Stimulated activated CD8-positive, alpha-beta memory T cell treated with anti-CD3 and anti-CD28 coated beads, Interleukin-7, amount 100 ng/mL, for 48 hours (primary cell): ENCODE results near the gene LDB3.

Source experiments
- DNase-seq, 2 donors: peaks; one replicate each; pipeline ENCODE4 v3.0.0-alpha.2; 2020; ENCODE audit warnings: low read depth in 1 of 2; ENCODE audit errors: extremely low read depth in 1 of 2

The LDB3 gene

GRCh38 chr10:86651021-86651471 lies 17.3 kb upstream of the LDB3 start:
- no peak for DNase-seq

DNA sequence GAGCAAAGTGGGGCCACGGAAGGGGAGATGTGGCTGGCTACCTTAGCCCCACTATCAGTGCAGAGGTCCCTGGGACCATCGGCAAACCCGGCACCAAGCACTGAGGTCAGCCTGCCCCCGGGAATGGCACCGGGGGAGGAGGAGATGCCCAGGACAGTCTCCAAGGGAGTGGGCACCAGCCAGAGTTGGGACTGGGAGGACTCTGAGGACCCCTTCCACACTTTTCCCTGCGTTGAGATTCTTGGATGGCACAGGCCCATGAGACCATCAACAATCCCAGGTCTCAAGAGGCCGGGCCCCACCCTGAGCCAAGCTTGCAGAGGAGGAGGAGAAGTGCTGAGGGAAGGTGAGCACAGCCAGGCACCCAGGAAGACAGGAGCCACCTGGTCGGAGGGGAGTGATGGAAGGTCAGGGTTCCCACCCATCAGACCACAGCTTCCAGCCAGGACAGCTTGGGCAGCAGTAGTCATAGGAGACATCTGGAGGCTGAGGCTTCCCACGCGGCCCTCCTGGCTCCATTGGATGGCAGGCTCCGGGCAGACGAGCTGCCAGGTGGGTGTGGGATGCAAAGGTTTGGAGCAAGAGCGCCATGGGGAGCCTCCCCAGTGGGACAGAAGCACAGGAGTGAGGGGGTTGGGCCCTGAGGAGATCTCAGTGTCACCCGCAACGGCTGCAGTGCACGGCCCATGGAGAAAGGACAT lies 16.5 kb upstream of the LDB3 start:
- DNase-seq: no peak

GRCh38 chr10:86652361-86653202 lies 15.7 kb upstream of the LDB3 start:
- DNase-seq: no peak

- no peak for DNase-seq
Observed at GRCh38 chr10:86653379-86653778, 14.9 kb upstream of the LDB3 start.

GRCh38 chr10:86653987-86654386 lies 14.3 kb upstream of the LDB3 start:
- DNase-seq: no peak

DNA sequence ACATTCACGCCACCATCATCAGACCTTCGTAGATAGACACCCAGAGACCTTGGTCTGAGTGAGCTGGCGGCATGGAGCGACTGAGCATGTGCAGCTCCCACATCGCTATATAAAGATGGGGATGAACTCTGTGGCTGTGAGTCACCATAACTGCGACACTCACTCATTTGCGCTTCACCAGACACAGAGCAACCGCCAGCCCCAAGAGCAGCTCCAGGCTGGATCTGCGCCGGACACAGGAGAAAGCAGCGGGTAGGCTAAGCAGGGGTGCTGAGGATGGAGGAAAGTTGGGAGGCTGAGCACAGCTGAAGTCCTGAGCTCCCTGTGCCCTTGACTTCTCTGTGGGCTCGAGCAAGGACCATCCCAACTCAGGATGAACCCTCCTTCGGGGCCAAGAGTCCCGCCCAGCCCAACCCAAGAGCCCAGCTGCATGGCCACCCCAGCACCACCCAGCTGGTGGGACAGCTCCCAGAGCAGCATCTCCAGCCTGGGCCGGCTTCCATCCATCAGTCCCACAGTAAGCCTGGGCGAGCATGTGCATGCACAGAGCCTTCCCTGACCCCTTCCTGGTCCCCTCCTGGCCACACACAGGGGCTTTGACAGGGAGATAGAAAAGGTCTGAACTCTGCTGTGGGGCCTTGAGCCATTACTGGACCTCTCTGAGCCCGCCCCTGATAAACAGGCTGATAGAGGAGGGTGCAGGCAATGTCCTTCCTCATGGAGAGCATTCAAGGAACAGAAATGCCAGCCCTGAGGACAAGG lies 13.7 kb upstream of the LDB3 start, which contains the start of gene OPN4:
OPN4 (plus strand) TSS at position 137 of the 762 bp plus-strand sequence; CDS start at position 374, 237 bp downstream.
- no peak for DNase-seq

DNA sequence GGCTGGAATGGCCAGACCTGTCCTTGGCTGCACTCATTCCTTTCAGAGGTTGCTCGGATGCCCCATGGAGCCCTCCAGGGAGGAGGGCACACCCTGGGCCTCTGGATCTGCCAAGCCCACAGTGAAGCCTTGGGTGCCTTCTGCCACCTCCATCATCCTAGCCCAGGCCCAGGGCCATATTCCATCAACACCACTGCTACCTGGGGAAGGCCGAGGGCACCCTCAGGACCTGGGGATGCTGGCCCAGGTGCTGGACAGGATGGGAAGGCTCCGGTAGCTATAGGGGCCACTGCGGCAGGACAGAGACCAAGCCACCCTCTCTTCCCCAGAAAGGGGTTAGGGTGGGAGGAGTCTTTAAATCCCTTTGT lies 13.2 kb upstream of the LDB3 start:
- no peak for DNase-seq

- no peak for DNase-seq
Observed at GRCh38 chr10:86655596-86655995, 12.7 kb upstream of the LDB3 start.

DNA sequence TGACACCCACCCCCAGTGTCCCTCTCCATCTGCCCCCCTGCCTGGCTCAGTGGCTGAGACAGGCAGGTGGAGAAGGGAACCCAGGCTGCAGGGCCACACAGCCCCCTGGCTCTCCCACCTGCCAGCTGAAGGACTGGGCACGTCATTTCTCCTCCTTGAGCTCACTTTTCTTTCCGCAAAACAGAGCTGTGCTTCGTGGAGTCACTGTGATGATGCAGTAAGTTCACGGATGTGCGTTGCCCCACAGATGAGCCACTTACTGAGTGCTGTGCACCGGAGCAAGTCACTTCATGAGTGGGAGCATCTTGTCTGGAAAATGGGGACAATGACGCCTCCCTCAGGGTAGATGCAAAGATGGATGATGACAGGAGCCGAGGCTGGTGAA lies 11.3 kb upstream of the LDB3 start:
- DNase-seq: no peak

GRCh38 chr10:86657396-86658011 lies 10.8 kb upstream of the LDB3 start:
- DNase-seq: no peak

DNA sequence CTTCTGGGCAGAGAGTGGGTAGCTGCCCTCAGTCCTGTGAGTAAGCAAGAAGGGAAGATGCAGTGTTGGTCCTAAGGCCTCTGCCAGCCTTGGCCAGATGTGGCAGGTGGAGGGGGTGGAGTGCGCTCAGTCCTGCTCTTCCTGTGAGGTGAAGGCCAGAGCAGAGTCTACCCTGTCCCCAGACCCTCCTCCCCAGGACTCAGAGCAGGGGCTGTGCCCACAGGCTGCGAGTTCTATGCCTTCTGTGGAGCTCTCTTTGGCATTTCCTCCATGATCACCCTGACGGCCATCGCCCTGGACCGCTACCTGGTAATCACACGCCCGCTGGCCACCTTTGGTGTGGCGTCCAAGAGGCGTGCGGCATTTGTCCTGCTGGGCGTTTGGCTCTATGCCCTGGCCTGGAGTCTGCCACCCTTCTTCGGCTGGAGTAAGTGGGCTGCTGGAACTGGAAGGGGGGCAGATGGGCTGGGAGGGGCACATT lies 10.0 kb upstream of the LDB3 start:
- DNase-seq: no peak

DNA sequence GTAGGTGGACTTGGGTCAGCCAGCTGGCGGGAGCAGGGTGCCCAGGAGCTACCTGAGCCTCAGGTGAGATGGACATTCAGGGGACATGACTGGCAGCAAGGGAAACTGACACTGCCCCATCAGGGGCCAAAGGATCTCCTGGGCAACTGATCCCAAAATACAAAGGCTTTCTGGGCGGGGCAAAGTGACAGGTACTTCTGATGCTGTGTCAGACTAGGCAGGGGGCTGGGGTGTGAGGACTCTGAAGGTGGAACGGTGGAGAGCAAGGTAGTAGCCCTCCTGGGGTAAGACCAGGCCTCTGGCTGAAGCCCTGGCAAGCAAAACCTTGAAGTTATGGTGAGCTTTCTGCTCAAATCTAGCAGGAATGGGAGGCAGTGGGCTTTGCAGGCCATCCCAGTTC lies 9.6 kb upstream of the LDB3 start:
- no peak for DNase-seq

DNA sequence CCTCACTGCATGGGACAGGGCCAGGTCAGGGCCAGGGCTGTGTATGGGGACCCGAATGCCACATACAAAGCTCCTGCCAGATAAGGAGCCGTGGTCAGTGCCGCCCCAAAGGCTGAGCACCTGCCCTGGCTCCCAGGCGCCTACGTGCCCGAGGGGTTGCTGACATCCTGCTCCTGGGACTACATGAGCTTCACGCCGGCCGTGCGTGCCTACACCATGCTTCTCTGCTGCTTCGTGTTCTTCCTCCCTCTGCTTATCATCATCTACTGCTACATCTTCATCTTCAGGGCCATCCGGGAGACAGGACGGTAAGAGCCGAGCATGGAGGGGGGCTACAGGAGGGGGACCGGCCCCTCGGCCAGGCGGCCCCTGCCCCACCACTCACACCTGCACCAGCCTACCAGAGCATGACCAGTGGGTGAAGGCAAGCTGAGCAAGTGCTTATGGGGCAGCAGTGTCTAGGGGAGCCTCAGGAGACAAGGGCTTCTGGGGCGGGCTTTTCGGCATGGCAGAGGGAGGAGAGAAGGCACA lies 9.1 kb upstream of the LDB3 start:
- DNase-seq: no peak

- no peak for DNase-seq
Observed at GRCh38 chr10:86659721-86660453, 8.4 kb upstream of the LDB3 start.

GRCh38 chr10:86661161-86662025 lies 6.9 kb upstream of the LDB3 start:
- DNase-seq: no peak

- no peak for DNase-seq
Observed at GRCh38 chr10:86662186-86663045, 5.9 kb upstream of the LDB3 start.

- DNase-seq: no peak
Observed at GRCh38 chr10:86663046-86663345, 5.3 kb upstream of the LDB3 start.

GRCh38 chr10:86663576-86664339 lies 4.6 kb upstream of the LDB3 start:
- no peak for DNase-seq
